Mucosa of descending colon (tissue), 3 donors: ENCODE data around the gene SLC4A2. TPM values are rescaled to one million over a fixed set of nuclear protein-coding genes. Genes with fewer than 3 reads are reported as not detected.

Source experiments
- ATAC-seq: fragments of 200-7000 bp; cut with Tn5 transposase; one replicate; pipeline ENCODE4 v1.9.1; 2020; ENCODE audit warnings: mild to moderate bottlenecking, moderate library complexity
- DNase-seq, 3 donors: peaks; one replicate each; pipeline ENCODE4 v3.0.0-alpha.2; 2020
- H3K36me3 ChIP-seq: fragments of 200-600 bp; one replicate; pipeline ENCODE4 v1.8.0; 2021; ENCODE audit warnings: low read depth, mild to moderate bottlenecking
- H3K4me1 ChIP-seq: fragments of 200-600 bp; one replicate; pipeline ENCODE4 v1.8.0; 2021; ENCODE audit warnings: low read depth, mild to moderate bottlenecking
- H3K4me3 ChIP-seq: fragments of 200-600 bp; one replicate; pipeline ENCODE4 v1.8.0; 2021; ENCODE audit warnings: mild to moderate bottlenecking
- H3K9me3 ChIP-seq: fragments of 200-600 bp; one replicate; pipeline ENCODE4 v1.8.0; 2021; ENCODE audit warnings: mild to moderate bottlenecking
- CTCF ChIP-seq: fragments of 200-600 bp; IDR thresholded peaks from one replicate; pipeline ENCODE4 v1.8.0; 2022; ENCODE audit warnings: antibody characterized with exemption, mild to moderate bottlenecking
- intact Hi-C, 2 donors: fragments of 100-400 bp; cut with DNase I in 1 of 2; cut with micrococcal nuclease in 1 of 2; formaldehyde crosslinking; loops; one replicate each; pipeline versions ENCODE4 v1.11.0 to v1.11.1; 2022; cut with DNase I, micrococcal nuclease
- total RNA-seq, 3 donors: library from RNA; stranded (reverse); fragmentation: NEBNext Ultra II Directional in 2 of 3; extraction: Animal tissue kit (Norgen Biotek cat#: 25700) in 2 of 3; gene quantifications; one replicate each; pipeline versions ENCODE4 v1.2.1 to v1.2.4, GENCODE V29; 2021 to 2023
- donor health status: DM: no; HTN: no; CAD: no; lungs with moderate emphysema.
- donor health status: DM: no; HTN: no; CAD: no.
- donor health status: DM: no; HTN: yes; CAD: no.

Gene SLC4A2
- total RNA-seq, 3 donors from 2014 or later, result 82.2 to 168 (median 89.5) TPM

DNA sequence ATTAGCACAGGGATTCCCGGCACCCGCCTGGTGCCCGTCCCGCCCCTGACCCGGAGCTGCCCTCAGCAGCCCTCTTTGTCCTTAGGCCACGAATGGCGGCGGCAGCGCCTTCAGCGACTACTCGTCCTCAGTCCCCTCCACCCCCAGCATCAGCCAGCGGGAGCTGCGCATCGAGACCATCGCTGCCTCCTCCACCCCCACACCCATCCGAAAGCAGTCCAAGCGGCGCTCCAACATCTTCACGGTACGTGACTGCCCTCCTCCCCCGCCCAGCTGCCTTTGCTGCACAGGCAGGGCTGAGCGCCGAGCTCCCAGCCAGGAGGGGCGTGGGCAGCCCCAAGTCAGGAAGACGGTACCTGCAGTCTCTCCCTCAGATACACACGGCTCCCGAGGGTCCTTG lies 60.5 kb downstream of the SLC4A2 start:
- DNase-seq (no peak), ATAC-seq (no peak)
- Histone ChIP-seq H3K4me1 (peaks cover 6% of the 10 kb centered on the region), H3K9me3 (no peaks in the 10 kb centered on the region), H3K4me3 (no peak overlapping the region), H3K36me3 (peaks cover 9% of the 10 kb centered on the region)
- TF ChIP-seq CTCF, result no peak
- intact Hi-C loops, result loop anchor here in 1 of 2 donors (5.0 kb wide), 1 partner anchor 52 kb away; no protein-coding TSS in a partner anchor

DNA sequence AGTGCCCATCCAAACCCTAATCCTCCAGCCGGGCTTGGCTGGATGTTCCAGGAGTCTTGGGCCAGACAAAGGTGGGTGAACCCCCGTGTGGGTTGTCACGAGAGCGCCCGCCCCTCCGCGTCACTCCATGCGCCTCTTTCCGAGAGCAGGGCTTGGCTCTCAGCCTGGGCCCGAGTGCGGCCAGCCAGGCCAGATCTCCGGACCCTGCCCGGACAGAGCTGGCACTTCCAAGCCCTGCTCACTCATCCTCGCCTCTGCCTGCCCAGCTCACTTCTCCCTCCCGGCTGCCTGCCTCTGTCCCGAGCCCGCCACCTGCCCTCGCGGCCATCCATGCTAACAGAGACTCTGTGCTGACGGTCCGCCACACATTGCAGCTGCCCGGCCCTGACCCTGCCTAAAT lies 61.5 kb downstream of the SLC4A2 start:
- no peak overlapping the region for H3K4me3 ChIP-seq
- peaks cover 9% of the 10 kb centered on the region for H3K36me3 ChIP-seq
- DNase-seq (no peak), ATAC-seq (no peak)
- intact Hi-C loops, result loop anchor here in 1 of 2 donors (5.0 kb wide), 1 partner anchor 51 kb away; no protein-coding TSS in a partner anchor
- H3K4me1 ChIP-seq, result peaks cover 9% of the 10 kb centered on the region
- TF ChIP-seq CTCF, result no peak
- H3K9me3 ChIP-seq, result no peaks in the 10 kb centered on the region

DNA sequence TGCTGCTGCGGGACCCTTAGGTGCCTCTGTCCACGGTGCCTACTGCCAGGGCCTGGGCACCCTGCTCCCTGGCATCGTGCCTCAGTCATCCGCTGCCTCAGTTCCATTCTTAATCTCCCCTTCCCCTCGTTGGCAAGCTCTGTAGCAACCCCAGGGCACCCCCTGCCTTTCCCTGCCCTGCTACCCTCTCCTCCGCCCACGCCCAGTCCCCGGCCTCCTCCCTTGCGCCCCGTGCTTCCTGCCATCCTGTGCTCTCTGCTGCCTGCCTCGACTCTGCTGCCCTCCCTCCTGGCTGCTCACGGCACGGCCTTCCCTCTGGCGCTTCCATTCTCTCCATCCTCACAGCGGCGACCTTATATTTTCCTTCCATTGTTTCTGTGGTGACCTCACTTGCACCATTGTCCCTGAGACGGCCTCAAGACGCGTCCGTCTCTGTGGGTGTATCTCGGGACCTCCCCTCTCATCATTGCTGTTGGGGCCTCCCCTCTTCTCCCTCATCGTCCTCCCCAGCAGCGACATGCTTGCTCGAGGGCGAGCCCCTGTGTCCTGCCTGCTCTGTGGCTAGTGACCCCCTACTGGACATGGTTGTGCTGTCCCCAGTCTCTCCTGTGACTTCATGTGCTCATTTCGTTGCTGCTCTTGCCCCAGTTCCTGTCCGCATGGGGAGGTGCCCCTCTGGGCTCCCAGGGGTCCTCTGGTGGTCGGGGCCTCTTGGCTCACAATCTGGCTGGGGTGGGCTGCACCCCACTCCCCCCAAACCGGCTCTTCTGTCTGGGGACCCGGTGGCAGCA lies 62.2 kb downstream of the SLC4A2 start:
- Histone ChIP-seq H3K36me3 (peaks cover 9% of the 10 kb centered on the region), H3K4me3 (no peak overlapping the region), H3K4me1 (peaks cover 9% of the 10 kb centered on the region), H3K9me3 (no peaks in the 10 kb centered on the region)
- intact Hi-C loops, result loop anchor here in 1 of 2 donors (5.0 kb wide), 1 partner anchor 51 kb away; no protein-coding TSS in a partner anchor
- no peak for TF ChIP-seq CTCF
- DNase-seq, result no peak
- no peak for ATAC-seq

DNA sequence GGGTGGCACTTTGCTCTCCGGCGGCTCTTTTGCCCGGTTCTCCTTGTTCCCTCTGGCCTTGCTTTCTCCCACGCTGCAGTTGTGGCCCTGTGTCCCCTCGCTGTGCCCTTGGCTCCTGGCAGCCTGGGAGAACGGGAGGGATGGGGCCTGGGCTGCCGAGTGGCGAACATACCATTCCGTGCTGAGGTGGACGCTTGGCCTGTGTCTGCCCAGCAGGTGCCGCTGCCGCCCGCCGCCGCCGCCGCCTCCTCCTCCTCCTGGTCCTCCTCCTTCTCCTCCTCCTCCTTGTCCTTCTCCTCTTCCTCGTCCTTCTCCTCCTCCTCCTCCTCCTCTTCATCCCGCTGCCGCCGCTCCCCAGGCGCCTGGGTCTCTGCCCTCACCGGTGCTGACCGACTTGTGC lies 62.9 kb downstream of the SLC4A2 start:
- no peak for TF ChIP-seq CTCF
- Histone ChIP-seq H3K9me3 (no peaks in the 10 kb centered on the region), H3K4me3 (no peak overlapping the region), H3K4me1 (peaks cover 12% of the 10 kb centered on the region), H3K36me3 (peaks cover 8% of the 10 kb centered on the region)
- DNase-seq (no peak), ATAC-seq (no peak)
- intact Hi-C loops, result loop anchor here in 1 of 2 donors (5.0 kb wide), 1 partner anchor 50 kb away; no protein-coding TSS in a partner anchor

GRCh38 chr7:151122796-151123157 lies 63.4 kb downstream of the SLC4A2 start:
- DNase-seq (peak in 1 of 3 donors; percentile 29), ATAC-seq (no peak)
- no peak overlapping the region for H3K4me3 ChIP-seq
- TF ChIP-seq CTCF, result no peak
- intact Hi-C loops, result loop anchor here in 1 of 2 donors (5.0 kb wide), 1 partner anchor 50 kb away; no protein-coding TSS in a partner anchor
- H3K4me1 ChIP-seq, result peaks cover 12% of the 10 kb centered on the region
- no peaks in the 10 kb centered on the region for H3K9me3 ChIP-seq
- peaks cover 3% of the 10 kb centered on the region for H3K36me3 ChIP-seq
